ENCODE data around the gene CCDC24.

DNA sequence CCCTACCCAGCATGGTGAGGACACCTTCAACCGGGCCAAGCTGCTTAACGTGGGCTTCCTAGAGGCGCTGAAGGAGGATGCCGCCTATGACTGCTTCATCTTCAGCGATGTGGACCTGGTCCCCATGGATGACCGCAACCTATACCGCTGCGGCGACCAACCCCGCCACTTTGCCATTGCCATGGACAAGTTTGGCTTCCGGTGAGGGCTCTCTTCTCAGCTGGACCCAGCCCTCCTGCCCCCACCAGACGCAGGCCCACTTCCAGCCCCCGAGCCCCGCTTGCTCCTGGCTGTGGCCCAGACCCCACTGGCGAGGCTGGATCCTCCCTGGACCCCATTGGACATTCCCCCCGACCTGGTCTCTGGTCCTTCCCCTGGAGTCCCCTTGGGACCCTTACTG is 6.5 kb upstream of the CCDC24 start:
- TF ChIP-seq CTCF (IDR thresholded peaks at IDR 0.05), result no peak
- no peak for TF ChIP-seq POLR2A (IDR thresholded peaks at IDR 0.05)
